Sigmoid colon (tissue), 7 donors: ENCODE measurements around the gene RHBDL3. TPM values are rescaled to one million over a fixed set of nuclear protein-coding genes. Genes with fewer than 3 reads are reported as not detected.
"Not testable (repeated sequence)": the region's sequence is repeated elsewhere in the genome, so short reads cannot be mapped to it uniquely, and the experiment has no call there.

ENCODE experiments used
- DNase-seq: peaks from one replicate; pipeline ENCODE4 v3.0.0-alpha.2; 2019
- H3K27ac ChIP-seq, 4 donors: fragments of 200-600 bp; sonication (generic); one replicate each; pipeline ENCODE4 v1.5.1; 2016 to 2019; ENCODE audit warnings: mild to moderate bottlenecking in 1 of 4
- H3K27me3 ChIP-seq, 3 donors: fragments of 200-600 bp; sonication (generic); one replicate each; pipeline ENCODE4 v1.5.1; 2019; ENCODE audit warnings: mild to moderate bottlenecking in 1 of 3
- H3K36me3 ChIP-seq, 4 donors: fragments of 200-600 bp; sonication (generic); one replicate each; pipeline ENCODE4 v1.5.1; 2016 to 2019
- H3K4me1 ChIP-seq, 4 donors: fragments of 200-600 bp; sonication (generic); one replicate each; pipeline ENCODE4 v1.5.1; 2017 to 2019
- H3K4me3 ChIP-seq, 4 donors: fragments of 200-600 bp; sonication (generic); one replicate each; pipeline ENCODE4 v1.5.1; 2017 to 2019; ENCODE audit warnings: mild to moderate bottlenecking in 2 of 4, moderate library complexity in 1 of 4
- H3K9me3 ChIP-seq, 4 donors: fragments of 200-600 bp in 3 of 4; sonication (generic) in 3 of 4; one replicate each; pipeline versions ENCODE4 v1.5.1 to v1.6.1; 2013 to 2019
- CTCF ChIP-seq, 4 experiments: fragments of 450-650 bp in 3 of 4; fragments of 200-600 bp in 1 of 4; IDR thresholded peaks; one replicate each; pipeline ENCODE4 v1.5.1; 2016 to 2019; ENCODE audit warnings: antibody characterized with exemption in 4 of 4, mild to moderate bottlenecking in 3 of 4, moderate library complexity in 2 of 4
- EP300 ChIP-seq, 4 donors: sonication (generic); formaldehyde crosslinking; IDR thresholded peaks; one replicate each; pipeline ENCODE4 v1.6.1; 2017; ENCODE audit warnings: antibody characterized with exemption in 4 of 4
- POLR2A ChIP-seq, 2 donors: fragments of 450-650 bp; IDR thresholded peaks; one replicate each; pipeline ENCODE4 v1.6.1; 2016; ENCODE audit warnings: antibody characterized with exemption in 2 of 2, mild to moderate bottlenecking in 2 of 2, moderate library complexity in 2 of 2
- POLR2AphosphoS5 ChIP-seq, 4 donors: sonication (generic); formaldehyde crosslinking; IDR thresholded peaks; one replicate each; pipeline ENCODE4 v1.6.1; 2017; ENCODE audit warnings: antibody characterized with exemption in 4 of 4
- WGBS, 2 donors: extraction: QIAGEN DNeasy Blood & Tissue Kit; methylation state at CpG; one replicate each; pipeline ENCODE4 v1.1.7; 2013; 5-methylcytosine and 5-hydroxymethylcytosine counted together
- intact Hi-C: fragments of 100-400 bp; cut with DNase I; formaldehyde crosslinking; loops from one replicate; pipeline ENCODE4 v1.15.1; 2023
- polyA plus RNA-seq, 3 donors: library from polyadenylated mRNA; stranded (reverse); fragments of 200-250 nt; gene quantifications; one replicate each; pipeline ENCODE4 v1.2.3, GENCODE V29; 2013
- total RNA-seq, 4 donors: library from RNA; depleted of rRNA; stranded (reverse); fragments of >200 nt; gene quantifications; one replicate each; pipeline ENCODE4 v1.1.0, GENCODE V29; 2016
- donor health status: healthy with polysubstance abuse.
- donor health status: Bipolar disorder and iron deficiency.
- donor health status: healthy.

RHBDL3 gene
- total and polyA plus RNA-seq, 7 donors = 0.23 to 0.83 (median 0.61) TPM; not detected in 1

- WGBS, 2 donors = 79 to 82% methylated on average over 4 of the region's 4 CpGs
- Histone ChIP-seq H3K27me3 (no peaks in the 10 kb centered on the region), H3K36me3 (no peaks in the 10 kb centered on the region), H3K4me1 (peaks cover 0 to 5% (median 0%) of the 10 kb centered on the region in 4 donors), H3K4me3 (no peak overlapping the region), H3K27ac (no peak overlapping the region), H3K9me3 (no peaks in the 10 kb centered on the region)
- intact Hi-C loops = no loop called here
- TF ChIP-seq POLR2AphosphoS5 (IDR thresholded peaks at IDR 0.05) = no peak
- TF ChIP-seq CTCF (IDR thresholded peaks at IDR 0.05) = no peak
- no peak for TF ChIP-seq POLR2A (IDR thresholded peaks at IDR 0.05)
- TF ChIP-seq EP300 (IDR thresholded peaks at IDR 0.05) = no peak
- DNase-seq = no peak
These were observed 6.0 kb upstream of the RHBDL3 start for GRCh38 chr17:32259586-32259985.

- no peak overlapping the region for H3K4me3 ChIP-seq
- no peak for DNase-seq
- H3K27me3 ChIP-seq = peaks cover 0 to 3% (median 0%) of the 10 kb centered on the region in 3 donors
- no peak overlapping the region for H3K27ac ChIP-seq
- TF ChIP-seq CTCF (IDR thresholded peaks at IDR 0.05) (no peak), POLR2A (IDR thresholded peaks at IDR 0.05) (no peak), POLR2AphosphoS5 (IDR thresholded peaks at IDR 0.05) (no peak), EP300 (IDR thresholded peaks at IDR 0.05) (no peak)
- H3K9me3 ChIP-seq = no peaks in the 10 kb centered on the region
- no peaks in the 10 kb centered on the region for H3K36me3 ChIP-seq
- intact Hi-C loops = no loop called here
- H3K4me1 ChIP-seq = peaks cover 0 to 13% (median 7%) of the 10 kb centered on the region in 4 donors
- 12 to 58% methylated on average over 7 of the region's 7 CpGs for WGBS, 2 donors
These were observed 4.3 kb upstream of the RHBDL3 start for GRCh38 chr17:32261417-32261736.

GRCh38 chr17:32261936-32262510 lies 3.6 kb upstream of the RHBDL3 start:
- 64 to 83% methylated on average over 13 of the region's 13 CpGs for WGBS, 2 donors
- no peak overlapping the region for H3K4me3 ChIP-seq
- H3K27me3 ChIP-seq = peaks cover 0 to 10% (median 4%) of the 10 kb centered on the region in 3 donors
- no peaks in the 10 kb centered on the region for H3K9me3 ChIP-seq
- intact Hi-C loops = no loop called here
- no peaks in the 10 kb centered on the region for H3K36me3 ChIP-seq
- DNase-seq = no peak
- TF ChIP-seq CTCF (IDR thresholded peaks at IDR 0.05) (no peak), POLR2AphosphoS5 (IDR thresholded peaks at IDR 0.05) (no peak), POLR2A (IDR thresholded peaks at IDR 0.05) (no peak), EP300 (IDR thresholded peaks at IDR 0.05) (no peak)
- peaks cover 0 to 18% (median 13%) of the 10 kb centered on the region in 4 donors for H3K4me1 ChIP-seq
- H3K27ac ChIP-seq = no peak overlapping the region

- H3K27me3 ChIP-seq = peaks cover 0 to 24% (median 12%) of the 10 kb centered on the region in 3 donors
- intact Hi-C loops, DNase-seq, H3K27ac ChIP-seq, H3K4me3 ChIP-seq, H3K36me3 ChIP-seq, H3K9me3 ChIP-seq: not testable (repeated sequence)
- WGBS, 2 donors = 92% methylated on average over 17 of the region's 17 CpGs
- H3K4me1 ChIP-seq = peaks cover 0 to 23% (median 19%) of the 10 kb centered on the region in 4 donors
These were observed 2.1 kb upstream of the RHBDL3 start for GRCh38 chr17:32263515-32263914.

- no peaks in the 10 kb centered on the region for H3K9me3 ChIP-seq
- no peak overlapping the region for H3K4me3 ChIP-seq
- TF ChIP-seq POLR2AphosphoS5 (IDR thresholded peaks at IDR 0.05) = no peak
- H3K36me3 ChIP-seq = no peaks in the 10 kb centered on the region
- H3K27ac ChIP-seq = peak overlapping the region in 2 of 4 donors; percentile 45 to 52
- intact Hi-C loops = no loop called here
- H3K4me1 ChIP-seq = peaks cover 0 to 23% (median 19%) of the 10 kb centered on the region in 4 donors
- WGBS, 2 donors = 32 to 51% methylated on average over 6 of the region's 6 CpGs
- H3K27me3 ChIP-seq = peaks cover 0 to 28% (median 12%) of the 10 kb centered on the region in 3 donors
- no peak for DNase-seq
These were observed 1.4 kb upstream of the RHBDL3 start for GRCh38 chr17:32264140-32264799.
